OCI-LY7 (cell line): ENCODE results near the gene HNRNPAB. TPM values are rescaled to one million over a fixed set of nuclear protein-coding genes. Genes with fewer than 3 reads are reported as not detected.

Source experiments
- BruUV-seq: library from RNA; stranded (reverse); fragments of 400-500 nt; replicated peaks from 2 replicates; lab custom pipeline; 2021; lab: Mats Ljungman, UMichigan
- CTCF ChIA-PET: fragments of 300-600 bp; sonication (Branson Sonifier 250); formaldehyde crosslinking; loops from one replicate; lab custom pipeline; 2022; ENCODE audit warnings: antibody characterized with exemption; ENCODE audit not compliant: unreplicated experiment; lab: Charles Lee
- POLR2A ChIA-PET: fragments of 300-600 bp; sonication (Branson Sonifier 250); formaldehyde crosslinking; loops from one replicate; lab custom pipeline; 2022; ENCODE audit warnings: antibody characterized with exemption; lab: Charles Lee
- DNase-seq: peaks from one replicate; pipeline ENCODE4 v3.0.0-alpha.2; 2015; ENCODE audit warnings: low spot score
- H2AFZ ChIP-seq: fragments of 200-600 bp; sonication (generic), shearing (Covaris generic); 2 replicates; pipeline ENCODE4 v1.6.1; 2014; ENCODE audit warnings: mild to moderate bottlenecking, antibody characterized with exemption, low read length, moderate library complexity
- H3K27ac ChIP-seq: fragments of 200-600 bp; sonication (generic); 2 replicates; pipeline ENCODE4 v1.5.1; 2014; ENCODE audit warnings: mixed run types, low read depth, mild to moderate bottlenecking, moderate library complexity, low read length, inconsistent platforms; ENCODE audit not compliant: poor library complexity, severe bottlenecking
- H3K36me3 ChIP-seq: fragments of 200-600 bp; sonication (generic); 2 replicates; pipeline ENCODE4 v1.6.1; 2014; ENCODE audit warnings: mild to moderate bottlenecking, antibody characterized with exemption, low read length, moderate library complexity, mixed read lengths; ENCODE audit not compliant: insufficient read depth
- H3K4me1 ChIP-seq: fragments of 200-600 bp; sonication (generic); 2 replicates; pipeline ENCODE4 v1.5.1; 2014; ENCODE audit warnings: mild to moderate bottlenecking, low read length; ENCODE audit not compliant: insufficient read depth, poor library complexity, severe bottlenecking
- H3K4me2 ChIP-seq: fragments of 200-600 bp; sonication (generic); 2 replicates; pipeline ENCODE4 v1.6.1; 2014; ENCODE audit warnings: mild to moderate bottlenecking, low read length
- H3K4me3 ChIP-seq: fragments of 200-600 bp; sonication (generic); 2 replicates; pipeline ENCODE4 v1.5.1; 2014; ENCODE audit warnings: mild to moderate bottlenecking, low read depth, low read length; ENCODE audit not compliant: poor library complexity, severe bottlenecking
- H3K79me2 ChIP-seq: fragments of 200-600 bp; sonication (generic); 2 replicates; pipeline ENCODE4 v1.6.1; 2016; ENCODE audit warnings: low read depth, mild to moderate bottlenecking, low read length, moderate library complexity, mixed read lengths; ENCODE audit not compliant: insufficient read depth
- H3K9me2 ChIP-seq: fragments of 200-600 bp; sonication (generic); 2 replicates; pipeline ENCODE4 v1.6.1; 2016; ENCODE audit warnings: mild to moderate bottlenecking, low read length, mixed read lengths; ENCODE audit not compliant: insufficient read depth
- H3K9me3 ChIP-seq: fragments of 200-600 bp; sonication (generic); 2 replicates; pipeline ENCODE4 v1.6.1; 2014; ENCODE audit warnings: mild to moderate bottlenecking, mixed run types, low read length, mixed read lengths
- H4K20me1 ChIP-seq: fragments of 200-600 bp; sonication (generic); 2 replicates; pipeline ENCODE4 v1.6.1; 2014; ENCODE audit warnings: mild to moderate bottlenecking, antibody characterized with exemption, low read length, moderate library complexity, mixed read lengths; ENCODE audit not compliant: insufficient read depth
- EZH2phosphoT487 ChIP-seq: fragments of 200-600 bp; sonication (generic); IDR thresholded peaks from 2 replicates; pipeline ENCODE4 v1.6.1; 2018; ENCODE audit warnings: low read depth, borderline replicate concordance, mild to moderate bottlenecking, mixed run types, antibody characterized with exemption, low read length, moderate library complexity, mixed read lengths
- intact Hi-C: fragments of 100-400 bp; cut with micrococcal nuclease; formaldehyde crosslinking; loops from one replicate; pipeline ENCODE4 v1.10.0; 2022; ENCODE audit not compliant: unreplicated experiment
- total RNA-seq, 2 experiments: library from RNA; depleted of rRNA in 1 of 2; stranded (reverse); fragments of >200 nt in 1 of 2; shearing (Covaris generic) in 1 of 2; gene quantifications; 2 replicates each; pipeline ENCODE4 v1.2.3, GENCODE V29; 2014 to 2022
- TF ChIP-seq, protein P1 (sequence below): fragments of 200-600 bp; sonication (generic); conservative IDR thresholded peaks from 2 replicates; pipeline ENCODE4 v1.5.1; 2014; ENCODE audit warnings: mild to moderate bottlenecking, antibody characterized with exemption, low read length, moderate library complexity, mixed read lengths

The HNRNPAB gene
- total RNA-seq, 2 experiments from 2014 or later: 146 to 350 TPM

DNA sequence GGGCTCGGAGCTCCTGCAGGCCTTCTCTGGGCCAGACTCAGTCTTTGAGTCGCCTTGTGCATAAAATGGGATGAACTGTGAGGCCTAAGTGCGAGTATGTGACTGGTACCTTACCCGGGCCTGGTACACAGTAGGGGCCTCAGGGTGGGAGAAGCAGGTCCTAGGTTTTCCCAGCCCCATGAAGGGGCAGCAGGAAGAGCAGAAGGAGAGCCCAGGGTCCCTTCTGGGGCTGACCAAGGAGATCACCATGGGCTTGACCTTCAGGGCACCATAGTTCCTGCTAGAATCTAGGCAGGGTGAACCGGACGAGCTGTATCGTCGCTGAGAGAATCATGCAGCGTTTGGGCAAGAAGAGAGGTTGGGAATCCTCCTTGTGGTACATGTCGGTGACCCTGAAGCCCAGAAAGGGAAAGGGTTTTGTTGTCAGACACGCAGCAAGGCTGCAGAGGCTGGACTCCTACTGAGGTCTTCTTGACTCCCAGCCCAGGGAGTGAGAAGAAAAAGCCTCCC lies 28.6 kb downstream of the HNRNPAB start:
- H3K79me2 ChIP-seq: peaks cover 29% of the 10 kb centered on the region
- H3K4me2 ChIP-seq: peak overlapping the region; percentile 98
- peak overlapping the region; percentile 63; the same call in 1 of the 2 replicates for H2AFZ ChIP-seq
- BruUV-seq: TSS peak; percentile 73
- H3K27ac ChIP-seq: peak overlapping the region; percentile 71
- no peaks in the 10 kb centered on the region for H3K9me2 ChIP-seq
- H3K9me3 ChIP-seq: no peaks in the 10 kb centered on the region
- no peak for TF ChIP-seq EZH2phosphoT487
- TF ChIP-seq, protein P1, sequence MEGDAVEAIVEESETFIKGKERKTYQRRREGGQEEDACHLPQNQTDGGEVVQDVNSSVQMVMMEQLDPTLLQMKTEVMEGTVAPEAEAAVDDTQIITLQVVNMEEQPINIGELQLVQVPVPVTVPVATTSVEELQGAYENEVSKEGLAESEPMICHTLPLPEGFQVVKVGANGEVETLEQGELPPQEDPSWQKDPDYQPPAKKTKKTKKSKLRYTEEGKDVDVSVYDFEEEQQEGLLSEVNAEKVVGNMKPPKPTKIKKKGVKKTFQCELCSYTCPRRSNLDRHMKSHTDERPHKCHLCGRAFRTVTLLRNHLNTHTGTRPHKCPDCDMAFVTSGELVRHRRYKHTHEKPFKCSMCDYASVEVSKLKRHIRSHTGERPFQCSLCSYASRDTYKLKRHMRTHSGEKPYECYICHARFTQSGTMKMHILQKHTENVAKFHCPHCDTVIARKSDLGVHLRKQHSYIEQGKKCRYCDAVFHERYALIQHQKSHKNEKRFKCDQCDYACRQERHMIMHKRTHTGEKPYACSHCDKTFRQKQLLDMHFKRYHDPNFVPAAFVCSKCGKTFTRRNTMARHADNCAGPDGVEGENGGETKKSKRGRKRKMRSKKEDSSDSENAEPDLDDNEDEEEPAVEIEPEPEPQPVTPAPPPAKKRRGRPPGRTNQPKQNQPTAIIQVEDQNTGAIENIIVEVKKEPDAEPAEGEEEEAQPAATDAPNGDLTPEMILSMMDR: no peak
- ChIA-PET CTCF (no interaction called here), POLR2A (interaction anchor here (0.7 to 1.2 kb wide), 3 partner anchors 17 to 230 kb away, joined by 3 to 7 read pairs (median 3); no protein-coding TSS in a partner anchor)
- peaks cover 33% of the 10 kb centered on the region for H3K4me1 ChIP-seq
- H4K20me1 ChIP-seq: peaks cover 9% of the 10 kb centered on the region; the same call in 1 of the 2 replicates
- no peak for DNase-seq
- H3K4me3 ChIP-seq: peak overlapping the region; percentile 98
- H3K36me3 ChIP-seq: peaks cover 41% of the 10 kb centered on the region
- intact Hi-C loops: loop anchor here (2.0 to 10.0 kb wide), 2 partner anchors 28 to 392 kb away; partner anchors contain the start of genes CLK4 and HNRNPAB

DNA sequence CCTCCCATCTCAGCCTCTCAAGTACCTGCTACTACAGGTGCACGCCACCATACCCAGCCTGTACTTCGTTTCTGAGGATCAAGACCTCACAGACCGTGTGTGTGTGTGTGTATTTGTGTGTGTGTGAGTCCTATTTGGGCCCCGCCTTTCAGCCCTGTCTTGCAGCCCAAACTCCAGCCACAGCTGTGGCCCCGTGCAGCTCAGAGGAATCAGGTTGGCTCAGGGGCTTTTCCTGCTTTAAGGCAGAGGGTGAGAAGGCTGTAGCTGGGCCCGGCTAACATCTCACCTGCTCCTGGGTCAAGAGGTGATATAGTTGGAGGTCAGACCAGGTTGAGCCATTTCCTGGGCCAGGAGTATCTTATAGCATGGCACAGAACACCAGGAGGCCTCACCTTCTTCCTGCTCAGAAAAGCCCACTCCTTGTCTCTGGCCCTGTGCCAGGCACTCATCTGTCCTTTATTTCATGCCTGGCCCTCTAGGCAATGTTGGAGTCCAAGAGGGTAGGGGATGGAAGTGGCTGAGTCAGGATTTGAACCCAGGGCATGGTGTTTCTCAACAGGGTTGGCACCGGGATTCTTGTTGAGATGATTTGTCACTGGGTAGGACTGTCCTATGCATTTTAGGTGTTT lies 29.9 kb downstream of the HNRNPAB start:
- peaks cover 45% of the 10 kb centered on the region for H3K4me1 ChIP-seq
- intact Hi-C loops: loop anchor here (10.0 kb wide), 1 partner anchor 391 kb away; the partner anchor contains the start of gene CLK4
- no peak overlapping the region for H3K4me2 ChIP-seq
- no peak overlapping the region for H3K4me3 ChIP-seq
- H3K79me2 ChIP-seq: peaks cover 29% of the 10 kb centered on the region
- no TSS peak for BruUV-seq
- peaks cover 9% of the 10 kb centered on the region; the same call in 1 of the 2 replicates for H4K20me1 ChIP-seq
- CTCF ChIA-PET: interaction anchor here (0.7 to 1.0 kb wide), 2 partner anchors 16 to 77 kb away, joined by 3 read pairs; no protein-coding TSS in a partner anchor
- DNase-seq: no peak
- peaks cover 28% of the 10 kb centered on the region for H3K36me3 ChIP-seq
- no peaks in the 10 kb centered on the region for H3K9me2 ChIP-seq
- POLR2A ChIA-PET: no interaction called here
- H2AFZ ChIP-seq: peak overlapping the region; percentile 51; the same call in 1 of the 2 replicates
- no peak overlapping the region for H3K27ac ChIP-seq
- TF ChIP-seq, protein P1: no peak
- no peak for TF ChIP-seq EZH2phosphoT487
- H3K9me3 ChIP-seq: no peaks in the 10 kb centered on the region
